H1 (cell line): Measurements from ENCODE around the gene ACAD11. TPM values are rescaled to one million over a fixed set of nuclear protein-coding genes. Genes with fewer than 3 reads are reported as not detected.

Experiments used
- CTCF ChIA-PET: fragments of 300-600 bp; sonication (Branson Sonifier 250); formaldehyde crosslinking; loops from one replicate; lab custom pipeline; 2021; ENCODE audit not compliant: partially characterized antibody; lab: Charles Lee
- POLR2A ChIA-PET: fragments of 300-600 bp; sonication (Branson Sonifier 250); formaldehyde crosslinking; loops from one replicate; lab custom pipeline; 2021; ENCODE audit warnings: inconsistent platforms; ENCODE audit not compliant: partially characterized antibody; lab: Charles Lee
- DNase-seq, 2 experiments: peaks; one replicate each; pipeline versions ENCODE4 v3.0.0 to v3.0.0-alpha.2; 2010 to 2022; ENCODE audit warnings: low spot score in 2 of 2, low read depth in 1 of 2, mixed read lengths in 1 of 2
- FAIRE-seq: peaks from 2 replicates; lab custom pipeline; 2011; peaks lifted over from hg19 to GRCh38; lab: Jason Lieb, UNC
- H2AFZ ChIP-seq: 2 replicates; pipeline ENCODE4 v1.8.1; 2012; ENCODE audit warnings: low read length, inconsistent platforms
- H2AK5ac ChIP-seq: 2 replicates; pipeline ENCODE4 v1.6.1; 2013; ENCODE audit warnings: low read depth, low read length
- H2BK120ac ChIP-seq: replicated peaks from 2 replicates; pipeline ENCODE3; 2013; ENCODE audit warnings: low read depth, low read length, inconsistent platforms
- H2BK12ac ChIP-seq: 2 replicates; pipeline ENCODE4 v1.6.1; 2013; ENCODE audit warnings: low read depth, low read length
- H2BK15ac ChIP-seq: 2 replicates; pipeline ENCODE4 v1.6.1; 2013; ENCODE audit warnings: low read length
- H2BK20ac ChIP-seq: 2 replicates; pipeline ENCODE4 v1.6.1; 2013; ENCODE audit warnings: low read length
- H2BK5ac ChIP-seq: 2 replicates; pipeline ENCODE4 v1.6.1; 2013; ENCODE audit warnings: low read depth, low read length
- H3K14ac ChIP-seq: 2 replicates; pipeline ENCODE4 v1.6.1; 2013; ENCODE audit warnings: inconsistent platforms; ENCODE audit not compliant: insufficient read length
- H3K18ac ChIP-seq: 2 replicates; pipeline ENCODE4 v1.6.1; 2013; ENCODE audit warnings: low read length; ENCODE audit errors: extremely low read depth
- H3K23ac ChIP-seq: 2 replicates; pipeline ENCODE4 v1.6.1; 2013; ENCODE audit warnings: inconsistent platforms; ENCODE audit not compliant: insufficient read length
- H3K23me2 ChIP-seq: 2 replicates; pipeline ENCODE4 v1.6.1; 2013; ENCODE audit warnings: low read depth, low read length
- H3K27ac ChIP-seq: 2 replicates; pipeline ENCODE4 v1.6.1; 2011; ENCODE audit warnings: low read depth, low read length, inconsistent platforms
- H3K27me3 ChIP-seq, 4 experiments: replicated peaks in 1 of 4; 1 replicate in 1 of 4; 2 replicates in 3 of 4; pipeline versions ENCODE4 v1.6.1 to v1.8.1; 2011 to 2013; ENCODE audit warnings: low read length in 3 of 4, mild to moderate bottlenecking in 3 of 4, inconsistent platforms in 2 of 4, mixed read lengths in 2 of 4, moderate library complexity in 1 of 4; ENCODE audit not compliant: control insufficient read depth in 3 of 4, insufficient read depth in 3 of 4; ENCODE audit errors: extremely low read depth in 1 of 4
- H3K36me3 ChIP-seq, 4 experiments: 2 replicates each; pipeline versions ENCODE4 v1.6.1 to v1.8.1; 2011 to 2013; ENCODE audit warnings: mild to moderate bottlenecking in 4 of 4, low read length in 3 of 4, moderate library complexity in 2 of 4, control low read depth in 1 of 4, inconsistent platforms in 1 of 4; ENCODE audit not compliant: insufficient read depth in 4 of 4, control insufficient read depth in 2 of 4
- H3K4ac ChIP-seq: replicated peaks from 2 replicates; pipeline ENCODE3; 2013; ENCODE audit warnings: low read length, low read depth, mixed read lengths, inconsistent platforms; ENCODE audit not compliant: insufficient read length
- H3K4me1 ChIP-seq, 4 experiments: replicated peaks in 1 of 4; 1 replicate in 1 of 4; 2 replicates in 3 of 4; pipeline versions ENCODE4 v1.6.1 to v1.8.1; 2011 to 2013; ENCODE audit warnings: low read length in 3 of 4, inconsistent platforms in 2 of 4, mixed read lengths in 1 of 4; ENCODE audit not compliant: insufficient read depth in 4 of 4, control insufficient read depth in 3 of 4
- H3K4me2 ChIP-seq, 2 experiments: 2 replicates each; pipeline versions ENCODE4 v1.6.1 to v1.8.1; 2011 to 2013; ENCODE audit warnings: low read depth in 2 of 2, low read length in 2 of 2, control low read depth in 1 of 2, inconsistent platforms in 1 of 2, mild to moderate bottlenecking in 1 of 2; ENCODE audit not compliant: insufficient read depth in 1 of 2
- H3K4me3 ChIP-seq, 4 experiments: fragments of 200-600, 300-600 bp in 1 of 4; sonication (generic), shearing (Covaris generic), sonication (Bioruptor Twin) in 1 of 4; 2 replicates each; pipeline versions ENCODE4 v1.5.1 to v1.8.1; 2011 to 2016; ENCODE audit warnings: low read length in 4 of 4, low read depth in 3 of 4, control low read depth in 2 of 4, inconsistent platforms in 2 of 4, mild to moderate bottlenecking in 2 of 4, mixed read lengths in 1 of 4, moderate library complexity in 1 of 4; ENCODE audit not compliant: insufficient read depth in 2 of 4; ENCODE audit errors: extremely low read depth in 1 of 4
- H3K56ac ChIP-seq: replicated peaks from 2 replicates; pipeline ENCODE3; 2013; ENCODE audit warnings: low read depth, mild to moderate bottlenecking, mixed read lengths, low read length, inconsistent platforms; ENCODE audit not compliant: insufficient read length
- H3K79me1 ChIP-seq: 2 replicates; pipeline ENCODE4 v1.6.1; 2013; ENCODE audit warnings: low read depth, low read length, control low read depth
- H3K79me2 ChIP-seq, 2 experiments: 2 replicates each; pipeline versions ENCODE4 v1.6.1 to v1.8.1; 2012 to 2013; ENCODE audit warnings: low read length in 2 of 2, mild to moderate bottlenecking in 2 of 2, inconsistent platforms in 1 of 2; ENCODE audit not compliant: insufficient read depth in 2 of 2, control insufficient read depth in 1 of 2
- H3K9ac ChIP-seq, 4 experiments: replicated peaks in 1 of 4; 1 replicate in 1 of 4; 2 replicates in 3 of 4; pipeline versions ENCODE4 v1.6.1 to v1.8.1; 2011 to 2013; ENCODE audit warnings: low read depth in 3 of 4, low read length in 3 of 4, control low read depth in 2 of 4, mild to moderate bottlenecking in 2 of 4, moderate library complexity in 2 of 4, inconsistent platforms in 1 of 4; ENCODE audit errors: extremely low read depth in 1 of 4
- H3K9me3 ChIP-seq, 2 experiments: 2 replicates each; pipeline versions ENCODE4 v1.6.1 to v1.8.1; 2012 to 2013; ENCODE audit warnings: mild to moderate bottlenecking in 2 of 2, moderate library complexity in 2 of 2, control low read depth in 1 of 2, inconsistent platforms in 1 of 2, low read depth in 1 of 2, low read length in 1 of 2, mixed read lengths in 1 of 2; ENCODE audit not compliant: insufficient read depth in 2 of 2
- H4K20me1 ChIP-seq, 2 experiments: replicated peaks in 1 of 2; 2 replicates each; pipeline versions ENCODE3 to v1.8.1; 2011 to 2013; ENCODE audit warnings: inconsistent platforms in 2 of 2, low read length in 2 of 2, mild to moderate bottlenecking in 1 of 2; ENCODE audit not compliant: insufficient read depth in 2 of 2, control insufficient read depth in 1 of 2
- H4K5ac ChIP-seq: 2 replicates; pipeline ENCODE4 v1.6.1; 2013; ENCODE audit warnings: low read length, low read depth, mixed read lengths, inconsistent platforms; ENCODE audit not compliant: insufficient read length
- H4K8ac ChIP-seq: 2 replicates; pipeline ENCODE4 v1.8.0; 2013; ENCODE audit warnings: mild to moderate bottlenecking, moderate library complexity, low read length, inconsistent platforms; ENCODE audit not compliant: insufficient read depth; ENCODE audit errors: extremely low read depth
- H4K91ac ChIP-seq: replicated peaks from 2 replicates; pipeline ENCODE3; 2013; ENCODE audit warnings: low read length, mixed read lengths, inconsistent platforms; ENCODE audit not compliant: insufficient read length
- CHD1 ChIP-seq: IDR thresholded peaks from 2 replicates; pipeline ENCODE4 v1.6.1; 2012; ENCODE audit warnings: low read depth, low read length, improper control_type of control experiment
- CTBP2 ChIP-seq: IDR thresholded peaks from 2 replicates; pipeline ENCODE4 v1.7.0; 2011; ENCODE audit warnings: borderline replicate concordance, mild to moderate bottlenecking, moderate library complexity, mixed read lengths, low read length; ENCODE audit not compliant: insufficient read depth, insufficient read length
- JUND ChIP-seq: IDR thresholded peaks from 2 replicates; pipeline ENCODE4 v1.6.1; 2011; ENCODE audit warnings: mild to moderate bottlenecking, improper control_type of control experiment, low read length
- TBP ChIP-seq: IDR thresholded peaks from 2 replicates; pipeline ENCODE4 v1.6.1; 2011; ENCODE audit warnings: low read depth, low read length, improper control_type of control experiment
- WGBS, 2 experiments: shearing (Covaris generic) in 1 of 2; methylation state at CpG; one replicate each; pipeline versions ENCODE4 v1.1.6 to v1.1.7; 2013 to 2015; ENCODE audit warnings: low lambda C conversion rate in 2 of 2, mixed read lengths in 2 of 2, inconsistent platforms in 1 of 2, low coverage in 1 of 2, missing lambda C conversion rate in 1 of 2; ENCODE audit not compliant: insufficient replicate concordance in 2 of 2, insufficient coverage in 1 of 2, insufficient read length in 1 of 2; ENCODE audit errors: extremely low coverage in 1 of 2, missing lambda C conversion rate in 1 of 2; 5-methylcytosine and 5-hydroxymethylcytosine counted together
- polyA plus RNA-seq, 7 experiments: library from polyadenylated mRNA; depleted of rRNA in 3 of 7; stranded (reverse) in 5 of 7; unstranded in 2 of 7; fragments of >200 nt in 5 of 7; fragments of 200-250 nt in 2 of 7; gene quantifications; 1 replicate in 5 of 7; 2 replicates in 1 of 7; 4 replicates in 1 of 7; pipeline versions ENCODE4 v1.2.1 to v1.2.3, GENCODE V29; 2011 to 2013; ENCODE audit warnings: missing spikeins in 2 of 7, mixed read lengths in 2 of 7
- total RNA-seq: library from RNA; stranded (reverse); fragmentation: NEBNext Ultra II Directional; extraction: Animal tissue kit (Norgen Biotek cat#: 25700); gene quantifications from 2 replicates; pipeline ENCODE4 v1.2.1, GENCODE V29; 2021

ACAD11 gene
- total and polyA plus RNA-seq, 2 of the 8 experiments (the other 6 are each of a cell fraction or from before 2014, with no cell fraction given): 5.5 to 11.0 TPM

DNA sequence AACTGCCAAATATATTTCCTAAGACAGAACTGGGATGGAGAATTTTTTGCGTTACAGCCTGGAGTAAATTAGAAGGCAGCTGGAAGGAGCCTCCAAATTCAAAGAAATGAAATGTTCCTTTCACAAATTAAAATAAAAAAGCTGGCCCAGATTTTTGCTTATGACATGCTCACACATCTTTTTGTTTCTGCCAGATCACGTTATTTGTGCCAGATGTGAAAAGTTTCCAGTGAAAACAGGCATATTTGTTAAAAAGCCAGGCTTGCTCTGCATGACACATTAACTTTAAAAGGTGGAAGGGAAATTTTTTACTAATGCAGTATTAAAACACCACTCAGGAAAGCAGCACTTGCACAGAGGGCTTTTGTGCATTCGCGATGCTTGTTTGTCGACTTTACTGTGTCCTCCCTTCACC is 85.8 kb downstream of the ACAD11 start:
- H2BK20ac ChIP-seq: no peak overlapping the region

More for the DNA sequence above, 85.8 kb downstream of the ACAD11 start:
- 96% methylated on average over 5 of the region's 5 CpGs; no CpG with 5 or more reads in 1 of the 2 experiments for WGBS, 2 experiments
- H2AFZ ChIP-seq: no peak overlapping the region
- ChIA-PET CTCF (interaction anchor here (0.9 kb wide), 1 partner anchor 37 kb away, joined by 3 read pairs; no protein-coding TSS in a partner anchor), POLR2A (no interaction called here)
- H3K79me1 ChIP-seq: no peaks in the 10 kb centered on the region
- H3K9me3 ChIP-seq: no peaks in the 10 kb centered on the region; a peak in 1 of 4 replicates
- H2BK15ac ChIP-seq: no peak overlapping the region
- no peak overlapping the region for H3K27ac ChIP-seq
- no peak overlapping the region for H3K23ac ChIP-seq
- no peak overlapping the region for H3K4ac ChIP-seq
- H3K14ac ChIP-seq: no peak overlapping the region
- no peak overlapping the region for H2BK5ac ChIP-seq
- no peaks in the 10 kb centered on the region for H4K20me1 ChIP-seq
- no peak overlapping the region for H4K91ac ChIP-seq
- DNase-seq (no peak), FAIRE-seq (no peak)
- TF ChIP-seq TBP (no peak), CTBP2 (no peak), JUND (no peak), CHD1 (no peak)
- peaks cover 0 to 11% (median 0%) of the 10 kb centered on the region in 4 experiments; a peak in 2 of 8 replicates for H3K36me3 ChIP-seq
- no peak overlapping the region; a peak in 1 of 7 replicates for H3K9ac ChIP-seq
- no peak overlapping the region for H2AK5ac ChIP-seq
- H3K27me3 ChIP-seq: no peaks in the 10 kb centered on the region
- no peak overlapping the region for H3K56ac ChIP-seq
- no peak overlapping the region for H3K4me3 ChIP-seq
- no peak overlapping the region for H2BK120ac ChIP-seq
- no peak overlapping the region for H3K4me2 ChIP-seq
- H2BK12ac ChIP-seq: no peak overlapping the region
- no peaks in the 10 kb centered on the region for H3K4me1 ChIP-seq
- H4K8ac ChIP-seq: no peak overlapping the region
- no peak overlapping the region for H3K18ac ChIP-seq
- no peak overlapping the region for H4K5ac ChIP-seq
- no peaks in the 10 kb centered on the region for H3K23me2 ChIP-seq
- no peaks in the 10 kb centered on the region for H3K79me2 ChIP-seq
